ENCODE measurements around the gene MYRIP. TPM values are rescaled to one million over a fixed set of nuclear protein-coding genes. Genes with fewer than 3 reads are reported as not detected.
"Not testable (repeated sequence)": the region's sequence is repeated elsewhere in the genome, so short reads cannot be mapped to it uniquely, and the experiment has no call there.

The MYRIP gene
- total RNA-seq, 1 experiment from 2014 or later = 1.6 TPM

GRCh38 chr3:39766433-39766832 is 43.0 kb upstream of the MYRIP start:
- Mint-ChIP-seq H3K27ac (no peak overlapping the region), H3K4me3 (no peak overlapping the region), H3K4me1 (no peaks in the 10 kb centered on the region), H3K9me3 (peaks cover 24% of the 10 kb centered on the region), H3K36me3 (peaks cover 14% of the 10 kb centered on the region), H3K27me3 (ENCODE audit: low read depth) (no peaks in the 10 kb centered on the region; the same call in 1 of the 2 replicates)
- ATAC-seq = no peak
- ChIA-PET CTCF (no interaction called here), POLR2A (no interaction called here)
- no peak for DNase-seq (ENCODE audit: low spot score)
- TF ChIP-seq ZNF416 (CRISPR knock-in tag; IDR thresholded peaks at IDR 0.05) = no peak
- no peak for TF ChIP-seq KAT7 (CRISPR knock-in tag; IDR thresholded peaks at IDR 0.05; ENCODE audit: borderline replicate concordance)

GRCh38 chr3:39766909-39767308 is 42.5 kb upstream of the MYRIP start:
- H3K27ac Mint-ChIP-seq; CTCF ChIA-PET; DNase-seq (ENCODE audit: low spot score); ATAC-seq; H3K4me1 Mint-ChIP-seq; POLR2A ChIA-PET; H3K27me3 Mint-ChIP-seq (ENCODE audit: low read depth); H3K4me3 Mint-ChIP-seq: not testable (repeated sequence)
- Mint-ChIP-seq H3K9me3 (peaks cover 24% of the 10 kb centered on the region), H3K36me3 (peaks cover 14% of the 10 kb centered on the region)

- H3K4me3 Mint-ChIP-seq; CTCF ChIA-PET; H3K27me3 Mint-ChIP-seq (ENCODE audit: low read depth); H3K4me1 Mint-ChIP-seq; H3K27ac Mint-ChIP-seq; POLR2A ChIA-PET; DNase-seq (ENCODE audit: low spot score); ATAC-seq: not testable (repeated sequence)
- H3K36me3 Mint-ChIP-seq = peaks cover 17% of the 10 kb centered on the region
- peaks cover 35% of the 10 kb centered on the region for H3K9me3 Mint-ChIP-seq
Measured at GRCh38 chr3:39778168-39778567, 31.2 kb upstream of the MYRIP start.

GRCh38 chr3:39779511-39780230 is 29.7 kb upstream of the MYRIP start:
- H3K36me3 Mint-ChIP-seq = peaks cover 17% of the 10 kb centered on the region
- H3K4me1 Mint-ChIP-seq = no peaks in the 10 kb centered on the region
- H3K4me3 Mint-ChIP-seq = no peak overlapping the region
- POLR2A ChIA-PET = no interaction called here
- DNase-seq (ENCODE audit: low spot score) = no peak
- H3K27me3 Mint-ChIP-seq (ENCODE audit: low read depth) = no peaks in the 10 kb centered on the region; the same call in 1 of the 2 replicates
- TF ChIP-seq MXD4 (CRISPR knock-in tag; IDR thresholded peaks at IDR 0.05; ENCODE audit: borderline replicate concordance) (no peak), CTCF (IDR thresholded peaks at IDR 0.05) (no peak), GABPB1 (CRISPR knock-in tag; IDR thresholded peaks at IDR 0.05) (no peak), NR1H2 (CRISPR knock-in tag; IDR thresholded peaks at IDR 0.05) (no peak), TEAD1 (CRISPR knock-in tag; IDR thresholded peaks at IDR 0.05) (no peak), GTF2I (CRISPR knock-in tag; conservative IDR thresholded peaks at IDR 0.05) (no peak), AR (CRISPR knock-in tag; IDR thresholded peaks at IDR 0.05) (no peak), ESRRA (CRISPR knock-in tag; IDR thresholded peaks at IDR 0.05; ENCODE audit: borderline replicate concordance) (no peak), FOXP4 (CRISPR knock-in tag; IDR thresholded peaks at IDR 0.05) (no peak), ATF6 (CRISPR knock-in tag; IDR thresholded peaks at IDR 0.05) (no peak), RORB (CRISPR knock-in tag; IDR thresholded peaks at IDR 0.05) (no peak)
- no peak for ATAC-seq
- H3K27ac Mint-ChIP-seq = no peak overlapping the region
- CTCF ChIA-PET = no interaction called here
- peaks cover 31% of the 10 kb centered on the region for H3K9me3 Mint-ChIP-seq
